Measurements from ENCODE around the gene USP17L10.
"Not testable (repeated sequence)": the region's sequence is repeated elsewhere in the genome, so short reads cannot be mapped to it uniquely, and the experiment has no call there.

USP17L10 gene

GRCh38 chr4:9247953-9248680, 37.7 kb downstream of the USP17L10 start, which contains the start of gene USP17L18:
Gene USP17L18 (plus strand): TSS chr4:9248630. CDS start chr4:9248630, 0 bp downstream.
- H3K27ac ChIP-seq (ENCODE audit: low read length); H3K4me3 ChIP-seq (ENCODE audit: low read depth in 1 of 2, low read length in 2 of 2); H3K36me3 ChIP-seq (ENCODE audit: control insufficient read depth in 1 of 2, insufficient read depth in 2 of 2, low read length in 2 of 2); H3K4me1 ChIP-seq (ENCODE audit: control insufficient read depth in 1 of 2, insufficient read depth in 2 of 2, low read length in 2 of 2); H3K27me3 ChIP-seq (ENCODE audit: low read depth, low read length); H3K9me3 ChIP-seq (ENCODE audit: control insufficient read depth in 1 of 2, low read length in 2 of 2): not testable (repeated sequence)

GRCh38 chr4:9253078-9253477, 42.6 kb downstream of the USP17L10 start, which contains the start of gene USP17L19:
Gene USP17L19 (plus strand): TSS chr4:9253378. CDS start chr4:9253378, 0 bp downstream.
- H3K4me1 ChIP-seq (ENCODE audit: control insufficient read depth in 1 of 2, insufficient read depth in 2 of 2, low read length in 2 of 2); H3K36me3 ChIP-seq (ENCODE audit: control insufficient read depth in 1 of 2, insufficient read depth in 2 of 2, low read length in 2 of 2); H3K27ac ChIP-seq (ENCODE audit: low read length); H3K4me3 ChIP-seq (ENCODE audit: low read depth in 1 of 2, low read length in 2 of 2); H3K27me3 ChIP-seq (ENCODE audit: low read depth, low read length); H3K9me3 ChIP-seq (ENCODE audit: control insufficient read depth in 1 of 2, low read length in 2 of 2): not testable (repeated sequence)

- H3K9me3 ChIP-seq (ENCODE audit: control insufficient read depth in 1 of 2, low read length in 2 of 2); H3K27me3 ChIP-seq (ENCODE audit: low read depth, low read length); H3K36me3 ChIP-seq (ENCODE audit: control insufficient read depth in 1 of 2, insufficient read depth in 2 of 2, low read length in 2 of 2); H3K4me1 ChIP-seq (ENCODE audit: control insufficient read depth in 1 of 2, insufficient read depth in 2 of 2, low read length in 2 of 2); H3K27ac ChIP-seq (ENCODE audit: low read length); H3K4me3 ChIP-seq (ENCODE audit: low read depth in 1 of 2, low read length in 2 of 2): not testable (repeated sequence)
These were observed 47.4 kb downstream of the USP17L10 start, which contains the start of gene USP17L20 for GRCh38 chr4:9257824-9258223. Gene USP17L20 (plus strand): TSS chr4:9258124. CDS start chr4:9258124, 0 bp downstream.

All from muscle layer of duodenum (tissue), 2 donors.